A549 treated with DMSO at 1 μM for 4 hours (cell line): ENCODE data around the gene PWWP2A. TPM values are rescaled to one million over a fixed set of nuclear protein-coding genes. Genes with fewer than 3 reads are reported as not detected.

ENCODE experiments used
- total RNA-seq: library from RNA; stranded (reverse); fragments of 200-300 nt; extraction: Qiagen RNA extraction; gene quantifications from 5 replicates; pipeline ENCODE4 v1.2.3, GENCODE V29; 2022; ENCODE audit warnings: low read depth

Gene PWWP2A, protein sequence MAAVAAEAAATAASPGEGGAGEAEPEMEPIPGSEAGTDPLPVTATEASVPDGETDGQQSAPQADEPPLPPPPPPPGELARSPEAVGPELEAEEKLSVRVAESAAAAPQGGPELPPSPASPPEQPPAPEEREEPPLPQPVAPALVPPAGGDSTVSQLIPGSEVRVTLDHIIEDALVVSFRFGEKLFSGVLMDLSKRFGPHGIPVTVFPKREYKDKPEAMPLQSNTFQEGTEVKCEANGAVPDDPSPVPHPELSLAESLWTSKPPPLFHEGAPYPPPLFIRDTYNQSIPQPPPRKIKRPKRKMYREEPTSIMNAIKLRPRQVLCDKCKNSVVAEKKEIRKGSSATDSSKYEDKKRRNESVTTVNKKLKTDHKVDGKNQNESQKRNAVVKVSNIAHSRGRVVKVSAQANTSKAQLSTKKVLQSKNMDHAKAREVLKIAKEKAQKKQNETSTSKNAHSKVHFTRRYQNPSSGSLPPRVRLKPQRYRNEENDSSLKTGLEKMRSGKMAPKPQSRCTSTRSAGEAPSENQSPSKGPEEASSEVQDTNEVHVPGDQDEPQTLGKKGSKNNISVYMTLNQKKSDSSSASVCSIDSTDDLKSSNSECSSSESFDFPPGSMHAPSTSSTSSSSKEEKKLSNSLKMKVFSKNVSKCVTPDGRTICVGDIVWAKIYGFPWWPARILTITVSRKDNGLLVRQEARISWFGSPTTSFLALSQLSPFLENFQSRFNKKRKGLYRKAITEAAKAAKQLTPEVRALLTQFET
- 9.3 to 11.9 TPM (median 11.1 TPM) in 5 replicates for total RNA-seq

DNA sequence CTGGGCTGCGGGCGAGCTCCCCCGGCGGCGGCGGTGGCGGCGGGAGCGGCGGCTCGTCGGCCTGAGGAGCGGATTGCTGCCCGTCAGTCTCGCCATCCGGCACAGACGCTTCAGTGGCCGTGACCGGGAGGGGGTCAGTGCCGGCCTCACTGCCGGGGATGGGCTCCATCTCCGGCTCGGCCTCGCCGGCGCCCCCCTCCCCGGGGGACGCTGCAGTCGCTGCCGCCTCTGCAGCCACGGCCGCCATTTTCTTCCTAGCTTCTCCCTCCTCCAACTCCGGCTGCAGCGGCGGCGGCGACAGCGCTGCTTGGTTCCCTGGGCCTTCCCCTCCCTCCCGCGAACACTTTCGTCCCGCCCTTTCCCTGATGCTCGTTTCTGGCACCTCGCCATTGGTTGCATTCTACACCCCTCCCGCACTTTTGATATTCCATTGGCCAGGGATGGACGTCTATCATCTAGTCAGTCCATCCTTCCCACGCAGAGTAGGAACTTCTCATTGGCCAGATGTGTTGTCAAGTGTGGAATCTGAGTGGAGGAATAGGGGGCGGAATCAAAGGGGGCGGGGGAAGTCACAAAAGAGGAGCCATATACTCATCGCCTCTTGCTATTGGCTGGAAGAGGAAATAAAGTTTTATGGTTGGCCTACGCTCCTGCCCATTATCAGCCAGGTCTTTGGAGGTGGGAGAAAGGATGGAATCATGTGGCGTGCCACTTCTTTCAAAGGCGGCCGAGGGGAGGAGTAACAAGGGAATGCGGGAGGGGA lies at the start of gene PWWP2A:
Gene PWWP2A (minus strand): TSS at position 309 of the 763 bp plus-strand sequence. CDS start 62 bp downstream, at position 247.

Other genes starting within 250 kb of the PWWP2A start
- 8.1 to 11.7 TPM (median 10.3 TPM) in 5 replicates for gene ADRA1B, start 203.0 kb downstream of the PWWP2A start, total RNA-seq
- 59.2 to 70.4 TPM (median 69.1 TPM) in 5 replicates for gene TTC1, start 110.3 kb downstream of the PWWP2A start, total RNA-seq
- 0.57 to 1.0 TPM (median 0.85 TPM) in 5 replicates for gene FABP6, start 110.1 kb upstream of the PWWP2A start, total RNA-seq
- 11.2 to 14.0 TPM (median 12.4 TPM) in 5 replicates for gene CCNJL, start 193.1 kb upstream of the PWWP2A start, total RNA-seq